ELR (cell line): ENCODE measurements around the gene PI4K2A.

Source experiments
- DNase-seq: peaks from one replicate; pipeline ENCODE4 v3.0.0-alpha.2; 2015; ENCODE audit warnings: low read depth

The PI4K2A gene

GRCh38 chr10:97707134-97707861 lies 66.8 kb downstream of the PI4K2A start:
- DNase-seq, result no peak

GRCh38 chr10:97708167-97708566 lies 67.7 kb downstream of the PI4K2A start:
- DNase-seq, result no peak

- DNase-seq, result peak; percentile 74
Observed at GRCh38 chr10:97708976-97709946, 68.8 kb downstream of the PI4K2A start.

GRCh38 chr10:97711640-97712572 lies 71.4 kb downstream of the PI4K2A start:
- DNase-seq, result no peak

GRCh38 chr10:97713339-97713825 lies 72.9 kb downstream of the PI4K2A start, which contains the start of gene MARVELD1:
Gene MARVELD1, plus strand, starts transcription at chr10:97713730. Its CDS starts 147 bp downstream, at chr10:97713877.
- DNase-seq, result peak; percentile 82

- peak; percentile 81 for DNase-seq
Observed at GRCh38 chr10:97713826-97714400, 73.4 kb downstream of the PI4K2A start.

- DNase-seq, result peak; percentile 84
Observed at GRCh38 chr10:97714401-97715258, 74.2 kb downstream of the PI4K2A start.

- DNase-seq, result peak; percentile 37
Observed at GRCh38 chr10:97715259-97715874, 74.9 kb downstream of the PI4K2A start.

GRCh38 chr10:97717627-97718026 lies 77.2 kb downstream of the PI4K2A start:
- DNase-seq, result no peak

GRCh38 chr10:97718178-97718577 lies 77.7 kb downstream of the PI4K2A start:
- DNase-seq, result no peak

- DNase-seq, result no peak
Observed at GRCh38 chr10:97718659-97719142, 78.2 kb downstream of the PI4K2A start.

GRCh38 chr10:97719602-97720001 lies 79.1 kb downstream of the PI4K2A start:
- DNase-seq, result no peak

GRCh38 chr10:97721871-97722780 lies 81.7 kb downstream of the PI4K2A start:
- no peak for DNase-seq

GRCh38 chr10:97723001-97723400 lies 82.5 kb downstream of the PI4K2A start:
- peak; percentile 35 for DNase-seq

- peak; percentile 34 for DNase-seq
Observed at GRCh38 chr10:97724341-97724941, 84.0 kb downstream of the PI4K2A start.
